DOHH2 (cell line): Measurements from ENCODE around the gene COL4A1.

Experiments used
- EZH2phosphoT487 ChIP-seq: fragments of 200-600 bp; sonication (generic); IDR thresholded peaks from 2 replicates; pipeline ENCODE4 v1.6.1; 2017; ENCODE audit warnings: borderline replicate concordance, mild to moderate bottlenecking, antibody characterized with exemption, low read length, moderate library complexity, mixed read lengths
- TF ChIP-seq, protein P1 (sequence below): fragments of 200-600 bp; sonication (generic); IDR thresholded peaks from one replicate; pipeline ENCODE4 v1.5.1; 2014; ENCODE audit warnings: antibody characterized with exemption, mild to moderate bottlenecking, low read depth, low read length; ENCODE audit not compliant: poor library complexity, severe bottlenecking

- TF ChIP-seq, protein P1, sequence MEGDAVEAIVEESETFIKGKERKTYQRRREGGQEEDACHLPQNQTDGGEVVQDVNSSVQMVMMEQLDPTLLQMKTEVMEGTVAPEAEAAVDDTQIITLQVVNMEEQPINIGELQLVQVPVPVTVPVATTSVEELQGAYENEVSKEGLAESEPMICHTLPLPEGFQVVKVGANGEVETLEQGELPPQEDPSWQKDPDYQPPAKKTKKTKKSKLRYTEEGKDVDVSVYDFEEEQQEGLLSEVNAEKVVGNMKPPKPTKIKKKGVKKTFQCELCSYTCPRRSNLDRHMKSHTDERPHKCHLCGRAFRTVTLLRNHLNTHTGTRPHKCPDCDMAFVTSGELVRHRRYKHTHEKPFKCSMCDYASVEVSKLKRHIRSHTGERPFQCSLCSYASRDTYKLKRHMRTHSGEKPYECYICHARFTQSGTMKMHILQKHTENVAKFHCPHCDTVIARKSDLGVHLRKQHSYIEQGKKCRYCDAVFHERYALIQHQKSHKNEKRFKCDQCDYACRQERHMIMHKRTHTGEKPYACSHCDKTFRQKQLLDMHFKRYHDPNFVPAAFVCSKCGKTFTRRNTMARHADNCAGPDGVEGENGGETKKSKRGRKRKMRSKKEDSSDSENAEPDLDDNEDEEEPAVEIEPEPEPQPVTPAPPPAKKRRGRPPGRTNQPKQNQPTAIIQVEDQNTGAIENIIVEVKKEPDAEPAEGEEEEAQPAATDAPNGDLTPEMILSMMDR: no peak
- TF ChIP-seq EZH2phosphoT487: no peak
These were observed 90.4 kb downstream of the COL4A1 start for GRCh38 chr13:110216398-110217041.
